ENCODE measurements around the gene TGFB3.
"Not testable (repeated sequence)": the region's sequence is repeated elsewhere in the genome, so short reads cannot be mapped to it uniquely, and the experiment has no call there.

- TF ChIP-seq CTCF (IDR thresholded peaks at IDR 0.05); GTF2I (CRISPR knock-in tag; conservative IDR thresholded peaks at IDR 0.05); TP53 (CRISPR knock-in tag; IDR thresholded peaks at IDR 0.05); USF2 (CRISPR knock-in tag; IDR thresholded peaks at IDR 0.05); ATF6 (CRISPR knock-in tag; IDR thresholded peaks at IDR 0.05); MAX (CRISPR knock-in tag; IDR thresholded peaks at IDR 0.05); ZNF512 (CRISPR knock-in tag; IDR thresholded peaks at IDR 0.05; ENCODE audit: borderline replicate concordance); ATF2 (CRISPR knock-in tag; IDR thresholded peaks at IDR 0.05; ENCODE audit: borderline replicate concordance, low read depth): not testable (repeated sequence)
Observed at GRCh38 chr14:75925141-75925840, 56.5 kb downstream of the TGFB3 start.

All from WTC11 (cell line).